GM18508 (cell line): Measurements from ENCODE around the gene KRTAP10-8.
"Not testable (repeated sequence)": the region's sequence is repeated elsewhere in the genome, so short reads cannot be mapped to it uniquely, and the experiment has no call there.

Experiments used
- ATAC-seq: cut with Tn5 transposase; IDR thresholded peaks from one replicate; pipeline ENCODE4 v1.9.1; 2021; ENCODE audit warnings: moderate number of reproducible peaks; ENCODE audit not compliant: insufficient read depth, unreplicated experiment

The KRTAP10-8 gene

GRCh38 chr21:44615911-44616590 is 4.2 kb downstream of the KRTAP10-8 start:
- no peak for ATAC-seq

- ATAC-seq: no peak
These were observed 4.7 kb downstream of the KRTAP10-8 start for GRCh38 chr21:44616591-44616926.

- no peak for ATAC-seq
These were observed 5.2 kb downstream of the KRTAP10-8 start for GRCh38 chr21:44617071-44617501.

DNA sequence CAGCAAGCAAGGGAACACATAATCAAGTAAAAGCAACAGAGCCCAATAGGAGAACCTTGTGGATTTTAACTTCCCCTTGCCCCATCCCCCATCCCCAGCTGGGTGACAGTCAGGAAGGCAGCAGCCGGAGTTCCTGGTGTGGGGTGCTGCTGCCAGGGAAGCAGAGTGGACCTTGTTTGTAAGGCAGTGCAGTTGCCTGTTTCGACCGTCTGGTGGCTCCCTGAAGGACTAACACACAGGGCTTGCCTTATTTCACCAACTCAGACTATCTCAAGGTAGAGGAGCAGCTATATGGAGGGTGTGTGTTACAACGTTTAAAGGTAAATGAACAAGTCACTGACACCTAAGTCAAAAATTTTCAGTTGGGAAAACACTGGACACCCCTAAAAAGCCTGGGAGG is 6.6 kb downstream of the KRTAP10-8 start:
- ATAC-seq: no peak

- ATAC-seq: no peak
These were observed 7.0 kb downstream of the KRTAP10-8 start for GRCh38 chr21:44618909-44619308.

DNA sequence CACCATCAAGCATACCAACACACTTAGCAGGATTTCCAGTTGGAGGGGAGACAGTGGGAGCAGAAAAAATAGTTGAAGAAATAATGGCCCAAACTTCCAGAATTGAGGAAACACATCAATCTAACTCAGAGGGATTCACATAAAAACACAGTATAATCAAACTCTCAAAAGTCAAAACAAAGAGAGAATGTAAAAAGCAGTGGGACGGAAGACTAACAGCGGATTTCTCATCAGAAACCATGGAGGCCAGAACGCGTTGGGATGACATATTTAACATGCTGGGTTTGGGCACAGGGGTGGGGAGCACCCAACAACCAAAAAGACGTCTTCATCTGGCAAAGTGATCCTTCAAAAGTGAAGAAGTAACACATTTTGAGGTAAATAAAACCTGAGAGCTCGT is 8.0 kb downstream of the KRTAP10-8 start:
- no peak for ATAC-seq

- no peak for ATAC-seq
These were observed 11.7 kb downstream of the KRTAP10-8 start for GRCh38 chr21:44623575-44623974.

- ATAC-seq: no peak
These were observed 13.9 kb downstream of the KRTAP10-8 start for GRCh38 chr21:44625756-44626155.

GRCh38 chr21:44626262-44626661 is 14.4 kb downstream of the KRTAP10-8 start:
- no peak for ATAC-seq

DNA sequence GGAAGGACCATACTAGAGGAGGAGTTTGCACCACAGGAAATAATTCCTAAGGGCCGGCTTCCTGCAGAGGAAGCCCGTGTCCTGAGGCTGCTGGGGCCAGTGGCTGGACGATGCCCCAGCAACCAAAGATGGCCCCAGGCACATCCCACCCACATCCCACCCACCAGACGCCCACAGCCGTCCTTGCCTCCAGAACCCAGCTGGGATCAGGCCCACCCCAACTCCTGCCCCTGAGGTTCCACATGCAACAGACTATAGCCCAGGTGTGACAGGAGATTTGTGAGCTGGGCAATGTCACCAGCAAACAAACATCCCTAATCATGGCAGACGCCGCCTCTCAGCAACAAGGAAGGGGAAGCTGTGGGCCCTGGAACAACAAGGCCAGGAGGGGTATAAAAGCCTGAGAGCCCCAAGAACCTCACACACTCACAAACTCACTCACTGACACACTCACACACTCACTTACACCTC is 14.8 kb downstream of the KRTAP10-8 start, which contains the start of gene KRTAP10-9:
Gene KRTAP10-9, plus strand, starts transcription at position 421 of the 471 bp plus-strand sequence. CDS start 79 bp downstream, outside the sequence.
- ATAC-seq: no peak

GRCh38 chr21:44627181-44627822 is 15.4 kb downstream of the KRTAP10-8 start:
- not testable (repeated sequence) for ATAC-seq

GRCh38 chr21:44627831-44628233 is 16.0 kb downstream of the KRTAP10-8 start:
- ATAC-seq: not testable (repeated sequence)

DNA sequence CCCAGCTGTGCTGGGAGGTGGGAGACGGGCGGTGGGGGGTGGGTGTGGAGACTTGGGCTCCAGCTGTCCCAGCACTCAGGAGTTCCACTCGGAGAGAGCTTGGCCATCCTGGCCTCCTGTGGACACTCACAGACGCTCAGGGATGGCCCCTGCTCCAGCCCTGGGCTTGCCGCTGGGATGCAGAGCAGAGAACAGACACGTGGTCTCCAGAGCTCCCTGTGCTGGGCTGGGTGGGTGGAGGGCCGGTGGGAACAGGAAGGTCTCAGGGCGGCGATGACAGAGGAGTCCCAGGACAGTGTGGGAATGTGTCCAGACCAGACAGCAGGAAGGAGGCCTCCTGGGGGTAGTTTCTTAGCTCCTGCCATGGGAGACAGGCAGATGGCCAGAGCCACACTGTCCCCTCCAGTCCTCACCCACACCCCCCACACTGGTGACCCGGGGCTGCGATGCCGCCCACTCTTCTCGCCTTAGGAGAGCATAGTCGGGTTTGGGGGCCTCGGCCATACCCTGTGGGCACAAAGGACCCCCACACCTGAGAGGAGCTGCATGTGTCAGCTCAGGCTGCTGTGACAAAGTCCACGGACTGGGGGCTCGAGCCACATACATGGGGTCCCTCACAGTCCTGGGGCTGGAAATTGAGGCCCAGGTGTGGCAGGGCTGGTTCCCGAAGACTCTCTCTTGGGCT is 17.0 kb downstream of the KRTAP10-8 start:
- no peak for ATAC-seq

DNA sequence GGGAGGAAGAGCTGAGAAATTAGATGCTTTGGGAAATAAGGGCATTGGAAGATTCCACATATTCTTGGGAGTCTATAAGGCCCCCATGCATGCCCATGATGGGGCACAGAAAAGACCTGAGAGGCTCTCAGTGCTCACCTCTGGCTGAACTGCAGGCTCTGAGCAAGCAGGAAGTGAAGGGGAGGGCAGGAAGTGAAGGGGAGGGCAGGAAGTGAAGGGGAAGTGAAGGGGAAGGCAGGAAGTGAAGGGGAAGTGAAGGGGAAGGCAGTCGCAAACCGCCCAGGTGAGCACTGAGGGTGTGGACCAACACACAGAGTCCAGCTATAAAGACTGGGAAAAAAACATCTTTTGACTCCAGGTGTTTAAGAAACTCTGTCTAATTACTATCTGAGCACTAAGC is 18.6 kb downstream of the KRTAP10-8 start:
- ATAC-seq: no peak

- ATAC-seq: no peak
These were observed 20.2 kb downstream of the KRTAP10-8 start for GRCh38 chr21:44632067-44632466.

GRCh38 chr21:44636209-44637017 is 24.5 kb downstream of the KRTAP10-8 start:
- ATAC-seq: no peak

- ATAC-seq: no peak
These were observed 25.4 kb downstream of the KRTAP10-8 start, which contains the start of gene KRTAP10-10 for GRCh38 chr21:44637018-44637850. Gene KRTAP10-10, plus strand, starts transcription at chr21:44637356. Its CDS starts 62 bp downstream, at chr21:44637418.

- ATAC-seq: not testable (repeated sequence)
These were observed 26.0 kb downstream of the KRTAP10-8 start for GRCh38 chr21:44637851-44638348.
